Caco-2 (cell line): ENCODE data around the gene C1QL1. TPM values are rescaled to one million over a fixed set of nuclear protein-coding genes. Genes with fewer than 3 reads are reported as not detected.

Source experiments
- BruUV-seq: library from RNA; stranded (reverse); fragments of 400-500 nt; replicated peaks from 2 replicates; lab custom pipeline; 2021; lab: Mats Ljungman, UMichigan
- CTCF ChIA-PET: fragments of 300-600 bp; sonication (Branson Sonifier 250); formaldehyde crosslinking; loops from one replicate; lab custom pipeline; 2022; ENCODE audit warnings: antibody characterized with exemption; lab: Charles Lee
- POLR2A ChIA-PET: fragments of 300-600 bp; sonication (Branson Sonifier 250); formaldehyde crosslinking; loops from one replicate; lab custom pipeline; 2022; ENCODE audit warnings: antibody characterized with exemption; lab: Charles Lee
- DNase-seq, 2 experiments: peaks; one replicate each; pipeline versions ENCODE4 v3.0.0 to v3.0.0-alpha.2; 2020 to 2022
- H3K27me3 ChIP-seq: replicated peaks from 2 replicates; pipeline ENCODE4 v1.6.0; 2011; ENCODE audit warnings: low read length; ENCODE audit not compliant: control insufficient read depth, insufficient read depth
- H3K36me3 ChIP-seq: 2 replicates; pipeline ENCODE4 v1.5.1; 2011; ENCODE audit warnings: low read length; ENCODE audit not compliant: control insufficient read depth, insufficient read depth
- H3K4me1 ChIP-seq: fragments of 250-450 bp; sonication (Bioruptor Pico); 2 replicates; pipeline ENCODE4 v1.5.1; 2020; ENCODE audit warnings: mild to moderate bottlenecking
- H3K4me3 ChIP-seq: 2 replicates; pipeline ENCODE4 v1.5.1; 2011; ENCODE audit warnings: low read depth, mild to moderate bottlenecking, control low read depth, low read length
- H3K9me3 ChIP-seq: fragments of 250-450 bp; sonication (Bioruptor Pico); 2 replicates; pipeline ENCODE4 v1.5.1; 2020; ENCODE audit warnings: mild to moderate bottlenecking, moderate library complexity
- H3K27ac Mint-ChIP-seq: one replicate; pipeline ENCODE4 v1.8.0; 2022; ENCODE audit warnings: mixed read lengths; ENCODE audit not compliant: unreplicated experiment
- H3K27me3 Mint-ChIP-seq: one replicate; pipeline ENCODE4 v1.8.0; 2022; ENCODE audit warnings: mixed read lengths; ENCODE audit not compliant: insufficient read depth, unreplicated experiment
- H3K36me3 Mint-ChIP-seq: one replicate; pipeline ENCODE4 v1.8.0; 2022; ENCODE audit warnings: mild to moderate bottlenecking, mixed read lengths; ENCODE audit not compliant: insufficient read depth, unreplicated experiment
- H3K4me1 Mint-ChIP-seq: one replicate; pipeline ENCODE4 v1.8.0; 2022; ENCODE audit warnings: low read depth, mixed read lengths; ENCODE audit not compliant: unreplicated experiment
- H3K4me3 Mint-ChIP-seq: one replicate; pipeline ENCODE4 v1.8.0; 2022; ENCODE audit warnings: mild to moderate bottlenecking, moderate library complexity, mixed read lengths; ENCODE audit not compliant: unreplicated experiment
- H3K9me3 Mint-ChIP-seq: one replicate; pipeline ENCODE4 v1.8.0; 2022; ENCODE audit warnings: mixed read lengths; ENCODE audit not compliant: unreplicated experiment
- CTCF ChIP-seq, 2 experiments: fragments of 200-600 bp in 1 of 2; IDR thresholded peaks; 1 replicate in 1 of 2; 2 replicates in 1 of 2; pipeline versions ENCODE4 v1.5.1 to v1.8.0; 2011 to 2022; ENCODE audit warnings: antibody characterized with exemption in 1 of 2, control low read depth in 1 of 2, inconsistent platforms in 1 of 2, low read depth in 1 of 2, low read length in 1 of 2, mild to moderate bottlenecking in 1 of 2, moderate library complexity in 1 of 2; ENCODE audit not compliant: insufficient read depth in 1 of 2, severe bottlenecking in 1 of 2, unreplicated experiment in 1 of 2
- intact Hi-C: fragments of 100-400 bp; cut with micrococcal nuclease; formaldehyde crosslinking; loops from one replicate; pipeline ENCODE4 v1.10.0; 2022; ENCODE audit not compliant: unreplicated experiment
- total RNA-seq: library from RNA; stranded (reverse); gene quantifications from 2 replicates; pipeline ENCODE4 v1.2.3, GENCODE V29; 2022

The C1QL1 gene
- total RNA-seq, 1 experiment from 2014 or later: 5.2 TPM

- H3K4me1 Mint-ChIP-seq: peaks cover 12% of the 10 kb centered on the region
- DNase-seq: peak in 1 of 2 experiments; percentile 48
- Histone ChIP-seq H3K9me3 (no peaks in the 10 kb centered on the region), H3K27me3 (no peaks in the 10 kb centered on the region), H3K4me3 (no peak overlapping the region), H3K36me3 (no peaks in the 10 kb centered on the region), H3K4me1 (peaks cover 32% of the 10 kb centered on the region)
- CTCF ChIA-PET: interaction anchor here (0.7 kb wide), 1 partner anchor 11 kb away, joined by 3 read pairs; no protein-coding TSS in a partner anchor
- no peaks in the 10 kb centered on the region for H3K27me3 Mint-ChIP-seq
- peak overlapping the region; percentile 23 for H3K27ac Mint-ChIP-seq
- TF ChIP-seq CTCF (IDR thresholded peaks at IDR 0.05; ENCODE audit: insufficient read depth in 1 of 2, low read depth in 1 of 2, low read length in 1 of 2, severe bottlenecking in 1 of 2, unreplicated experiment in 1 of 2): no peak
- no peak overlapping the region for H3K4me3 Mint-ChIP-seq
- POLR2A ChIA-PET: interaction anchor here (0.6 to 0.8 kb wide), 2 partner anchors 32 to 81 kb away, joined by 4 to 7 read pairs; partner anchors contain the start of genes EFTUD2 and KIF18B
- intact Hi-C loops: no loop called here
- BruUV-seq: no TSS peak
- H3K36me3 Mint-ChIP-seq: no peaks in the 10 kb centered on the region
- no peaks in the 10 kb centered on the region for H3K9me3 Mint-ChIP-seq
Observed at GRCh38 chr17:44979426-44979995, 11.4 kb upstream of the C1QL1 start.

- CTCF ChIA-PET: no interaction called here
- Mint-ChIP-seq H3K27ac (no peak overlapping the region), H3K27me3 (no peaks in the 10 kb centered on the region), H3K4me3 (no peak overlapping the region), H3K36me3 (no peaks in the 10 kb centered on the region), H3K9me3 (no peaks in the 10 kb centered on the region), H3K4me1 (peaks cover 12% of the 10 kb centered on the region)
- TF ChIP-seq CTCF (IDR thresholded peaks at IDR 0.05; ENCODE audit: insufficient read depth in 1 of 2, low read depth in 1 of 2, low read length in 1 of 2, severe bottlenecking in 1 of 2, unreplicated experiment in 1 of 2): no peak
- Histone ChIP-seq H3K4me1 (peaks cover 32% of the 10 kb centered on the region), H3K4me3 (no peak overlapping the region), H3K9me3 (no peaks in the 10 kb centered on the region), H3K27me3 (no peaks in the 10 kb centered on the region), H3K36me3 (no peaks in the 10 kb centered on the region)
- intact Hi-C loops: no loop called here
- BruUV-seq: no TSS peak
- DNase-seq: no peak
- POLR2A ChIA-PET: no interaction called here
Observed at GRCh38 chr17:44978807-44979206, 10.7 kb upstream of the C1QL1 start.

GRCh38 chr17:44977814-44978550, 9.9 kb upstream of the C1QL1 start:
- DNase-seq: no peak
- no peaks in the 10 kb centered on the region for H3K27me3 ChIP-seq
- no peaks in the 10 kb centered on the region for H3K27me3 Mint-ChIP-seq
- POLR2A ChIA-PET: no interaction called here
- H3K9me3 ChIP-seq: no peaks in the 10 kb centered on the region
- H3K4me1 ChIP-seq: peaks cover 32% of the 10 kb centered on the region
- CTCF ChIA-PET: interaction anchor here (1.4 kb wide), 1 partner anchor 10 kb away, joined by 9 read pairs; the partner anchor contains the start of gene C1QL1
- no peak for TF ChIP-seq CTCF (IDR thresholded peaks at IDR 0.05; ENCODE audit: insufficient read depth in 1 of 2, low read depth in 1 of 2, low read length in 1 of 2, severe bottlenecking in 1 of 2, unreplicated experiment in 1 of 2)
- no peaks in the 10 kb centered on the region for H3K36me3 Mint-ChIP-seq
- H3K4me3 ChIP-seq: no peak overlapping the region
- no peak overlapping the region for H3K27ac Mint-ChIP-seq
- peaks cover 12% of the 10 kb centered on the region for H3K4me1 Mint-ChIP-seq
- H3K36me3 ChIP-seq: no peaks in the 10 kb centered on the region
- intact Hi-C loops: no loop called here
- no TSS peak for BruUV-seq
- no peak overlapping the region for H3K4me3 Mint-ChIP-seq
- no peaks in the 10 kb centered on the region for H3K9me3 Mint-ChIP-seq
